Lower leg skin (tissue), 4 donors: ENCODE measurements around the gene GALNT14. TPM values are rescaled to one million over a fixed set of nuclear protein-coding genes. Genes with fewer than 3 reads are reported as not detected.
A peak's percentile ranks its signal among the peaks of the same experiment; 100 is the strongest.

ENCODE experiments used
- DNase-seq, 2 donors: peaks; one replicate each; pipeline ENCODE4 v3.0.0-alpha.2; 2019; ENCODE audit warnings: low spot score in 2 of 2
- H3K4me3 ChIP-seq: fragments of 200-600 bp; sonication (generic); 2 replicates; pipeline ENCODE4 v1.5.1; 2017; ENCODE audit warnings: mild to moderate bottlenecking, low read depth; ENCODE audit not compliant: poor library complexity, severe bottlenecking
- POLR2A ChIP-seq, 2 donors: fragments of 450-650 bp; IDR thresholded peaks; one replicate each; pipeline ENCODE4 v1.6.1; 2016 to 2017; ENCODE audit warnings: antibody characterized with exemption in 2 of 2, mild to moderate bottlenecking in 1 of 2, moderate library complexity in 1 of 2
- WGBS, 2 donors: methylation state at CpG; one replicate each; pipeline ENCODE4 v1.1.5; 2018; 5-methylcytosine and 5-hydroxymethylcytosine counted together
- intact Hi-C: fragments of 100-400 bp; cut with DNase I; formaldehyde crosslinking; loops from one replicate; pipeline ENCODE4 v1.15.0; 2023; ENCODE audit warnings: low total_unique reads
- total RNA-seq, 4 donors: library from RNA; depleted of rRNA; stranded (reverse); fragments of >200 nt; gene quantifications; one replicate each; pipeline ENCODE4 v1.1.0, GENCODE V29; 2016
- TF ChIP-seq, protein P1 (sequence below), 3 donors: fragments of 450-650 bp; IDR thresholded peaks; one replicate each; pipeline ENCODE4 v1.5.1; 2016; ENCODE audit warnings: antibody characterized with exemption in 3 of 3, mild to moderate bottlenecking in 3 of 3, moderate library complexity in 2 of 3

Gene GALNT14
- total RNA-seq, 4 donors from 2014 or later: 2.5 to 6.2 (median 4.0) TPM

DNA sequence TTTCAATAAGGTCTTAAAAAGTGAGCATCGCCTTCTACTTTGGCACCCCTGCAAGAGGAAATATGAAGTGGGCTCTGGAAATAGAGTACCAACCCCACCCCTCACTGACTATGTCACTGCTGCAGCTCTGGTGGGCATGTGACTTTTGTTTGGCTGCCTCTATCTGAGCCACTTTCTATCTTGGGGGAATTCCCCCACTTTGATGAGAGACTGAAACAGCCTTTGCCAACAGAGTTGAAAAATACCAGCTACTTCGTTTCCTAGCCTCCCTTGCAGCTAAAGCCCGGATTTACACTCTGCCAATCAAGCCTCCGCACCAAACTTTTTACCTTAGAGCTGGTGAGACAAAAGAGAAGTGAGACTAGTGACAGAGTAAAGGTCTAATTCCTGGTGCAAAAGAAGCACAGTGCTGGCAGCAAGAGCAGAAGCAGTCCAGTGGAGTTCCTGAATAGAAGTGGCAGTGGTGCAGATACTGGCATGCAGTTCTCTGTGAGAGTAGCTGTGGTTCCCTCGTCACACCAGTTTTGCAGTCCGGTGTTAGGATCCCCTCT lies 12.0 kb upstream of the GALNT14 start:
- intact Hi-C loops: no loop called here
- WGBS, 2 donors: 80 to 92% methylated on average over 6 of the region's 6 CpGs
- TF ChIP-seq, protein P1, sequence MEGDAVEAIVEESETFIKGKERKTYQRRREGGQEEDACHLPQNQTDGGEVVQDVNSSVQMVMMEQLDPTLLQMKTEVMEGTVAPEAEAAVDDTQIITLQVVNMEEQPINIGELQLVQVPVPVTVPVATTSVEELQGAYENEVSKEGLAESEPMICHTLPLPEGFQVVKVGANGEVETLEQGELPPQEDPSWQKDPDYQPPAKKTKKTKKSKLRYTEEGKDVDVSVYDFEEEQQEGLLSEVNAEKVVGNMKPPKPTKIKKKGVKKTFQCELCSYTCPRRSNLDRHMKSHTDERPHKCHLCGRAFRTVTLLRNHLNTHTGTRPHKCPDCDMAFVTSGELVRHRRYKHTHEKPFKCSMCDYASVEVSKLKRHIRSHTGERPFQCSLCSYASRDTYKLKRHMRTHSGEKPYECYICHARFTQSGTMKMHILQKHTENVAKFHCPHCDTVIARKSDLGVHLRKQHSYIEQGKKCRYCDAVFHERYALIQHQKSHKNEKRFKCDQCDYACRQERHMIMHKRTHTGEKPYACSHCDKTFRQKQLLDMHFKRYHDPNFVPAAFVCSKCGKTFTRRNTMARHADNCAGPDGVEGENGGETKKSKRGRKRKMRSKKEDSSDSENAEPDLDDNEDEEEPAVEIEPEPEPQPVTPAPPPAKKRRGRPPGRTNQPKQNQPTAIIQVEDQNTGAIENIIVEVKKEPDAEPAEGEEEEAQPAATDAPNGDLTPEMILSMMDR (IDR thresholded peaks at IDR 0.05): no peak
- no peak for TF ChIP-seq POLR2A (IDR thresholded peaks at IDR 0.05)
- H3K4me3 ChIP-seq: no peak overlapping the region
- DNase-seq: peak in 1 of 2 donors; percentile 20

DNA sequence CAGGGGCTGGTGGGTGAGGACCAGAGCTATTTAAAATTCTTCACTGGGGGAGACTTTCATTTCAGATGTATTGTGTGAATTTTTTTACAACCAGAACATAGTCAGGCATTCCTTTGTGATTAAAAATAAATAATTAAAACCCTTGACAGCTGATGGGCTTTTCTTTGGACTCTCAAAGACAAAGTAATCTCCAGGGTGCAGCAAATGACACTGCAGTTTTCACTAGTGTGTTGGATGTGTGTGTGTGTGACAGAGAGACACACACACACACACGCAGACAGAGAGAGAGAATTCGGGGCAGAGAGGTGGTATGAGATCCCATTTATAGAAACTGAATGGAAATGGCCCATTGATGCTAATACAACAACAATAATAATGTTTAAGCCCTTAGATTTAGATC lies 10.3 kb upstream of the GALNT14 start:
- intact Hi-C loops: no loop called here
- peak in 1 of 2 donors; percentile 23 for DNase-seq
- 85 to 90% methylated on average over 2 of the region's 2 CpGs for WGBS, 2 donors
- no peak for TF ChIP-seq POLR2A (IDR thresholded peaks at IDR 0.05)
- TF ChIP-seq, protein P1 (IDR thresholded peaks at IDR 0.05): no peak
- H3K4me3 ChIP-seq: no peak overlapping the region

DNA sequence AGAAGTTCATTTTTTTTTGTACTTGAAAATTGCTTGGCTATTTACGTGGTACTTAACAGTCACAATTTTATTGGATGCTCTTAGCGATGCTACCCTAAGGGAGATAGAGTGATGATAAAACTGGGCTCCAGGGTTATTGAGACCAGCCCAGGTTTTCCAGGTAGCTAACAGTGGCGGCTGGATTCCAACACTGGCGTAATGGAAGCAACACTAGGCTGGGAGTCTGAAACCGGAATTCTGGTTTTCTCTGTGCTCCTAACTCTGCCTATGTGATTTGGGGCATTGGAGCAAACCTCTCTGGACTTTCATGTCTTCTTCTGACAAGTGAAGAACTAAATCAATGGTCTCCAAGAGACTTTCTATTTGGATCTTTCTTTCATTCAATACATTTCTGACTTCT lies 9.4 kb upstream of the GALNT14 start:
- no peak overlapping the region for H3K4me3 ChIP-seq
- peak in 1 of 2 donors; percentile 9 for DNase-seq
- WGBS, 2 donors: 72 to 76% methylated on average over 5 of the region's 5 CpGs
- no peak for TF ChIP-seq POLR2A (IDR thresholded peaks at IDR 0.05)
- TF ChIP-seq, protein P1 (IDR thresholded peaks at IDR 0.05): no peak
- intact Hi-C loops: no loop called here

DNA sequence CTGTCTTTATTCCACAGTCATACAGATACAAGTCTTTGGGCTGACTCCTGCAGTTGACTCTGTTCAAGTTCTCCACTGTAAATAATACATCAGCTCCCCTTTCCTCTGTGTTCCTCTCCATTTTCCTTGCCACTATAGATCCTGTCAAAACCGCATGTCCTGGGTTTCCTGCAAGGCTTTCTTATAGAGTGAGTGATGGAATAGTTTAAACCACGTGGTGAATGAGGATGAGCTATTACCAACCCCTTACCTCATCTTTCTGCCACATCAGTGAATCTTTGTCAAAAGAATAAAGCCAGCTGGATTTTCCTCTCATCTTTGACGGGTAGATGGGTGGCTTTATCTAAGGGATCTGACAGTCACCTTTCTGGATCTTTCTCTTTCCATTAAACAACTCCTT lies 3.9 kb upstream of the GALNT14 start:
- peak in 1 of 2 donors; percentile 23 for DNase-seq
- WGBS, 2 donors: 62 to 65% methylated on average over 3 of the region's 3 CpGs
- H3K4me3 ChIP-seq: no peak overlapping the region
- no peak for TF ChIP-seq POLR2A (IDR thresholded peaks at IDR 0.05)
- TF ChIP-seq, protein P1 (IDR thresholded peaks at IDR 0.05): no peak
- intact Hi-C loops: no loop called here

DNA sequence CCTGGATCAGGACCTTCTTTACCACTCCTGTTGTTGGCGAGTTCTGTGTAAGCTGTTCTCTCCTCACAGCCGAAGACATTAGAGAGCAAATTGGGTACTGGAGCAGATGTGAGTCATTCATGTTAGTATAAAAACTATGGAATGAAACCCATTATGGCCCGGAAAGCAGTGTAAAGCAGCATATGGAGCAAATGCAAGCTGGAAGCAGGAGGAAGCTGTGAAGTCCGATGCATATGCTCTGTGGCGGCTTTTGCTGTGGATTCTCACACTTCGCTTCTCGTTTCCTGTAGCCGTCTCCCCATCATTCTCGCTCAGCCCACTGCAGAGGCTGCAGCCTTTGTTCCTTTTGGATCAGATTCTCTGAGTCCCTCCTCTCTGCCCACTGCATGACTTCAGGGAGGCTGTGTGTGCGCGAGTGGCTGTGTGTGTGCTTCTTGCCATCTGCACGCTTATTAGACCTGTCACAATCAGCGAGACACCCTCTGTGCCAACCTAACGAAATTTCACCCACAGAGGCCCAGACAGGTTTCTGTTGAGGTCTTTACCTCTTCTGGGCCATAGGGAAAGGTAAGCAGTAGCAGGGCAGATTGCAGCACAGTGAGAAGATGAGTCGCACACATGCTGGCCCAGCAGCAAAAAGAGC lies 3.3 kb upstream of the GALNT14 start:
- H3K4me3 ChIP-seq: no peak overlapping the region
- peak in 1 of 2 donors; percentile 48 for DNase-seq
- TF ChIP-seq, protein P1 (IDR thresholded peaks at IDR 0.05): no peak
- no peak for TF ChIP-seq POLR2A (IDR thresholded peaks at IDR 0.05)
- intact Hi-C loops: no loop called here
- WGBS, 2 donors: 75 to 82% methylated on average over 15 of the region's 15 CpGs
